GM21825 (cell line): ENCODE results near the gene ATP6V1G2.

Experiments
- ATAC-seq: cut with Tn5 transposase; IDR thresholded peaks from one replicate; pipeline ENCODE4 v1.9.1; 2021; ENCODE audit warnings: mild to moderate bottlenecking, moderate library complexity; ENCODE audit not compliant: unreplicated experiment

The ATP6V1G2 gene

GRCh38 chr6:31548544-31548873 is 2.1 kb upstream of the ATP6V1G2 start:
- ATAC-seq, result no peak

- no peak for ATAC-seq
Observed at GRCh38 chr6:31547727-31548543, 1.5 kb upstream of the ATP6V1G2 start.

- peak; percentile 51 for ATAC-seq
Observed at GRCh38 chr6:31546958-31547726, 734 bp upstream of the ATP6V1G2 start, which contains the start of gene NFKBIL1. TSS of gene NFKBIL1 (plus strand) at chr6:31547608. CDS start at chr6:31547695, 87 bp downstream.

GRCh38 chr6:31545291-31545690 is 1.1 kb downstream of the ATP6V1G2 start:
- ATAC-seq, result no peak

- ATAC-seq, result no peak
Observed at GRCh38 chr6:31544676-31545075, 1.7 kb downstream of the ATP6V1G2 start.

GRCh38 chr6:31543639-31544038 is 2.8 kb downstream of the ATP6V1G2 start:
- no peak for ATAC-seq

- peak; percentile 54 for ATAC-seq
Observed at GRCh38 chr6:31541658-31542521, 4.5 kb downstream of the ATP6V1G2 start, which contains the start of gene DDX39B. TSS of gene DDX39B (minus strand) at chr6:31542003. CDS start at chr6:31540532, 1,471 bp downstream.

GRCh38 chr6:31541059-31541657 is 5.2 kb downstream of the ATP6V1G2 start:
- no peak for ATAC-seq

- ATAC-seq, result no peak
Observed at GRCh38 chr6:31540640-31541039, 5.8 kb downstream of the ATP6V1G2 start.

- ATAC-seq, result no peak
Observed at GRCh38 chr6:31538805-31539400, 7.5 kb downstream of the ATP6V1G2 start.

GRCh38 chr6:31535538-31536324 is 10.7 kb downstream of the ATP6V1G2 start:
- no peak for ATAC-seq

GRCh38 chr6:31534521-31535040 is 11.8 kb downstream of the ATP6V1G2 start:
- ATAC-seq, result no peak

GRCh38 chr6:31534011-31534410 is 12.4 kb downstream of the ATP6V1G2 start:
- ATAC-seq, result no peak

GRCh38 chr6:31533455-31533841 is 13.0 kb downstream of the ATP6V1G2 start:
- ATAC-seq, result no peak

- no peak for ATAC-seq
Observed at GRCh38 chr6:31532644-31533454, 13.6 kb downstream of the ATP6V1G2 start.

GRCh38 chr6:31531771-31532643 is 14.4 kb downstream of the ATP6V1G2 start:
- no peak for ATAC-seq

- ATAC-seq, result no peak
Observed at GRCh38 chr6:31531162-31531561, 15.2 kb downstream of the ATP6V1G2 start.
